ENCODE measurements around the gene DHFR2. TPM values are rescaled to one million over a fixed set of nuclear protein-coding genes. Genes with fewer than 3 reads are reported as not detected.
"Not testable (repeated sequence)": the region's sequence is repeated elsewhere in the genome, so short reads cannot be mapped to it uniquely, and the experiment has no call there.

The DHFR2 gene
- total RNA-seq, 1 donor from 2014 or later: 2.4 TPM

- DNase-seq (ENCODE audit: low read depth in 2 of 2): no peak
These were observed 3.2 kb upstream of the DHFR2 start for GRCh38 chr3:94065819-94066480.

GRCh38 chr3:94065122-94065521, 2.4 kb upstream of the DHFR2 start:
- no peak for DNase-seq (ENCODE audit: low read depth in 2 of 2)

GRCh38 chr3:94064243-94064860, 1.6 kb upstream of the DHFR2 start:
- DNase-seq (ENCODE audit: low read depth in 2 of 2): no peak

GRCh38 chr3:94063496-94064119, 892 bp upstream of the DHFR2 start:
- peak; percentile 14 to 22 for DNase-seq (ENCODE audit: low read depth in 2 of 2)

GRCh38 chr3:94061297-94061696, 1.4 kb downstream of the DHFR2 start:
- DNase-seq (ENCODE audit: low read depth in 2 of 2): no peak

GRCh38 chr3:94050546-94050945, 12.2 kb downstream of the DHFR2 start:
- DNase-seq (ENCODE audit: low read depth in 2 of 2): no peak

- no peak for DNase-seq (ENCODE audit: low read depth in 2 of 2)
These were observed 13.4 kb downstream of the DHFR2 start for GRCh38 chr3:94049267-94049666.

DNA sequence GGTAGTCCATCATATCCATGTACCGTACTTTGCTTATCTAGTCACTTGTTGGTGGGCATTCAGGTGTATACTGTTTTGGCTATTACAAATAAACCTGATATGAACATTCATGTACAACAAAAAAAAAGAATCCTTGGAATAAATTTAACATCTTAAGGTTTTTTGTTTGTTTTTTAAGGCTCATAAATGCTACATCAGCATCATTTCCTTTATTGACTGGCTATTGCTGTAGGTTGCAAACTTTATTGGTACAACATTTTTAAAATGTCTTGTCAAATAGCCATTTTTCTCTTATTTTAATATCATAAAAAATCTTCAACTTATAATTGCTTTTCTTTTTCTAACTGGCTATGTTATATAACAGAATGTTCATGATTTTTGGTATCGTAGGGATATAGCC, 16.2 kb downstream of the DHFR2 start:
- no peak for DNase-seq (ENCODE audit: low read depth in 2 of 2)

DNA sequence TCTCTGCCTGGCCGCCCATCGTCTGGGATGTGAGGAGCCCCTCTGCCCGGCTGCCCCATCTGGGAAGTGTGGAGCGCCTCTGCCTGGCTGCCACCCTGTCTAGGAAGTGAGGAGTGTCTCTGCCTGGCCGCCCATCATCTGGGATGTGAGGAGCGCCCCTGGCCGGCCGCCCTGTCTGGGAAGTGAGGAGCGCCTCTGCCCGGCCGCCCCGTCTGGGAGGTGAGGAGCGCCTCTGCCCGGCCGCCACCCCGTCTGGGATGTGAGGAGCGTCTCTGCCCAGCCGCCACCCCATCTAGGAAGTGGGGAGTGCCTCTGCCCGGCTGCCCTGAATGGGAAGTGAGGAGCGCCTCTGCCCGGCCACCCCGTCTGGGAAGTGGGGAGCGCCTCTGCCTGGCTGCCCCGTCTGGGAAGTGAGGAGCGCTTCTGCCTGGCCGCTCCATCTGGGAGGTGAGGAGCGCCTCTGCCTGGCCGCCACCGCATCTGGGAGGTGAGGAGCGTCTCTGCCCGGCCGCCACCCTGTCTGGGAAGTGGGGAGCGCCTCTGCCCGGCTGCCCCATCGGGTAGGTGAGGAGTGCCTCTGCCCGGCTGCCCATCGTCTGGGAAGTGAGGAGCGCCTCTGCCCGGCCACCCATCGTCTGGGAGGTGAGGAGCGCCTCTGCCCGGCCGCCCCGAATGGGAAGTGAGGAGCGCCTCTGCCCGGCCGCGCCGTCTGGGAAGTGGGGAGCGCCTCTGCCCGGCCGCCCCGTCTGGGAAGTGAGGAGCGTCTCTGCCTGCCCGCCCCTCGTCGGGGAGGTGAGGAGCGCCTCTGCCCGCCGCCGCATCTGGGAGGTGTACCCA, 18.4 kb downstream of the DHFR2 start:
- DNase-seq (ENCODE audit: low read depth in 2 of 2): not testable (repeated sequence)

- no peak for DNase-seq (ENCODE audit: low read depth in 2 of 2)
These were observed 19.4 kb downstream of the DHFR2 start for GRCh38 chr3:94043285-94043684.

GRCh38 chr3:94036909-94037507, 25.7 kb downstream of the DHFR2 start:
- peak; percentile 35 to 36 for DNase-seq (ENCODE audit: low read depth in 2 of 2)

DNA sequence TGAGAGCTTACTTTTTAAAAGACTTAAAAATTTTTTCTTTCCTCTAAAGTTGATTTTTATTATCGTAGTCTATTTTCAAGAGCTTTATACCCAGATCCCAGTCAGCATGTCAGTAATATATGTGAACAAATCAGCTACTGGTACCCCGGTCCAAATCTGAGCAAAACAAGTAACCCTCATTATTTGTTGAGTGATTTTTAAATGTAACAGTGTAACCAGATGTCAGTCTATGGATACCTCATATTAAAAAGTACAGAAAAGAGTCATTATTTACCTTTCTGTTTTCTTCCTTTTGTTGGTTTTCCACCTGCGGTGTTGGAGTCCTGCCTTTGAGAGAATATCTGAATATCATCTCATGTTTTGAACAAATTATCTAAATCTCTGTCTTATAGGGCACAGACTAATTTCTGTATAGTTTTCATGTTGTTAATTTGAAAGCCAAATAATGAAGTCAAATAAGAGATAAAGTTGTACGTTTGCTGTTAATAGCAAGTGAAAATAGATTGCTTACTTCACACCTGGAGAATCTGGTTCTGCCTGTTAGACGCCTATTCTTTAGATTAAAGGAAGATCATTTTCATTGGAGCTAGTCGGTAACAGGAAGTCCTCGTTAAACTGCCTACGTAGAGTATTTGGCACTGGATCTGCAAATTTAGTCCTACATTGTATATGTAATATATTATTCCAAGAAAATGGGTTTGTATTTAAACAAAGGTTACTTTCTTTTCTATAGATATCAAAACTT, 34.5 kb downstream of the DHFR2 start, which contains the start of gene STX19:
Gene STX19 (minus strand): TSS at position 505 of the 745 bp plus-strand sequence. CDS start 13,328 bp downstream, outside the sequence.
- DNase-seq (ENCODE audit: low read depth in 2 of 2): no peak

DNA sequence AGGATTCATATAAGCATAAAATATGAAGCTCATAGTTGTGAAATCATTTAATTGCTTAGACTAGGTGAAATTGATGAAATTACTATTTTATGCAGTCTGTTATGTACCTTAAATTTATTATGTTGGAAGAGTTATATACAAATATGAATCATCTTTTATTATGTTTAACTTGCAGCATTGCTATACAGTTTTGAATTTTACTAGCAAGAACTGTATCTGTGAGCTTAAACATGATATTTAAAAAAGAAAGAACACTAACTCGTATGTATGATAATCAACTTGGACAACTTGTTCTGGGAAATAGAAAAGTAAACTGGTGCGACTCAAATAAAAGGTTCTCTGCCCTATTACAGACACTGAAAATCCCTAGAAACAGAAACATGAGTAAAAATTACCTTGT, 36.1 kb downstream of the DHFR2 start:
- DNase-seq (ENCODE audit: low read depth in 2 of 2): no peak

- DNase-seq (ENCODE audit: low read depth in 2 of 2): no peak
These were observed 38.3 kb downstream of the DHFR2 start for GRCh38 chr3:94024385-94024784.

- DNase-seq (ENCODE audit: low read depth in 2 of 2): no peak
These were observed 42.4 kb downstream of the DHFR2 start for GRCh38 chr3:94020293-94020692.

- DNase-seq (ENCODE audit: low read depth in 2 of 2): no peak
These were observed 43.1 kb downstream of the DHFR2 start for GRCh38 chr3:94019659-94020058.

DNA sequence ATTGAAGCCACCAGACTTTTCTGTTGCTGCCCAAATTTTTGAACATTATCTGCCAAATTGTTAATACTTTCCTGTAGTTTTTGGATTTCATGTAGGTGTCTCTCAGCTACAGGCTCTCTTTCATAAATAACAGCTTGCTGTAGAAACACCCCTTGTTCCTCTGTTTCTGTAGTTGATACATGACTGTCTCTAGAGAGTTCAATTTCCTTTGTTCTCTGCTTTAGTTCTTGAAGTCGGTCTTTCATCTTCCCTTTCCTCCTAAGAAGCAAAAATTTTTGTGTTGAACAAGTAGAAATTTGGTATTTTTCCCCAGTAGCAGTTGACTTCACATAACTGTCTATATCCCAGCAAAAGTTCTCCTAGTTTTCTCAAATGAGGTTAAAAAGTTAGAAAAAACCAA, 47.7 kb downstream of the DHFR2 start:
- no peak for DNase-seq (ENCODE audit: low read depth in 2 of 2)

- DNase-seq (ENCODE audit: low read depth in 2 of 2): no peak
These were observed 50.5 kb downstream of the DHFR2 start for GRCh38 chr3:94012185-94012584.

DNA sequence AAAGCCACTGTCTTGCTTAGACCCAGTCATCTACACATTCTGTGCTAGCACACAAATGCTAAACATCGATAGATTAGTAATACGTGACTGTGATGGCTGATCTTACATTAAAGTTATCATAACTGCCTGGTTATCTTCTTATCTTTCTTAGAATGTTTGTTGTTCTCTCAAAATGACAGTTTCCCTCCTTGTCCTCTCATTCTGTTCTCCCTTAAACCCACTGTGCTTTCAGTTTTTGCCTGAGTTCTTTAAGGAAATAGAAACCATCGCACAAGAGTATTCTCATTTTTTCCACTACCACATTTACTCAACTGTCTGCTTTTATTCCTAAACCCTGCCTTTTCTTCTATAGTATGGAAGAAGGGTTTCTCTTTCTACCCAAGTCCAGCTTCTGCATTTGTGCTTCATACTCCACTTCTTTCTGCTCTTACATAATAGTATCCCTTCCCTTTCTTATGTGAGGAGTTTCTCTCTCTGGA, 51.4 kb downstream of the DHFR2 start:
- no peak for DNase-seq (ENCODE audit: low read depth in 2 of 2)

- DNase-seq (ENCODE audit: low read depth in 2 of 2): no peak
These were observed 53.1 kb downstream of the DHFR2 start for GRCh38 chr3:94009608-94010007.

DNA sequence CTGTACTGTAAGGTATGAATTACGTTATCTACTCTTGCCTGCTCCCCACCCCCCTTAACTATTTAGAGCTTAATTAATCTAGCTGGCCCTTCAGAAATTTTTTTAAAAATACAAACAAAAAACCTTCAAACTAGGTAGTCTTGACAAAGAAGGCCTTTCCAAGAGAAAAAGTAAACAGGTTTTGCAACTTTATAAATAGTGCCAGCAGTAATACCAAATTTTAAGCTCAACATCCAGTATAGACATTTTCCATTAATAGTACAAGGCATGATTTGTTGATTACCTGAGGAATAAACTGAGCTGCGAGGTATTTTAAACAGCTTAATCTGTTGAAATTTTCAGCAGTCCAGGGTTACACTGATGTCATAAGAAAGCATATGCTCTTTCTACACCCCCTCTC, 54.5 kb downstream of the DHFR2 start:
- no peak for DNase-seq (ENCODE audit: low read depth in 2 of 2)
